C4-2B (cell line): Measurements from ENCODE around the gene PCA3.

Experiments
- H3K27ac ChIP-seq: fragments of 450-650 bp; 2 replicates; pipeline ENCODE4 v1.5.1; 2017
- ZFX ChIP-seq: fragments of 450-650 bp; IDR thresholded peaks from 2 replicates; pipeline ENCODE4 v1.6.1; 2017
- TF ChIP-seq, protein P1 (sequence below): fragments of 450-650 bp; conservative IDR thresholded peaks from 2 replicates; pipeline ENCODE4 v1.5.1; 2017; ENCODE audit warnings: mild to moderate bottlenecking

Gene PCA3

DNA sequence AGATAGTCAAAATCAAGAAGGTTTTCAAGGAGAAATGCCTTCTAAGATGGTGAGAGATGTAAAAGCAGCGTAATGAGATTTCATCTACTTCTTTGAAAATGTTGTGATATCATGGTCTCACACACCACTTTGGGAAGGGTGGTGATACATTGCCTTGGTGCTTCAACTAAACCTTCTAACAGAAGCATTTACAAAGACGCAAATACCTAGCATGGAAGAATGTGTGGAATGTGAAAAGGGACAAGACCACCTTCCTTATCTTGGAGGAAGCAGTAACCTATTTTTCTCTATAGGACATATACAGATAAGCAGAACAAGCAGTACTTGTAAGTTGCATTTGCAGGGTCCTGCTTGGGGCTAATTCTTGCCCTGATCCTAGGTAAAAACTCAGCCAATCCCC is 38.8 kb downstream of the PCA3 start:
- H3K27ac ChIP-seq = peak overlapping the region; percentile 57; the same call in 1 of the 2 replicates
- TF ChIP-seq, protein P1, sequence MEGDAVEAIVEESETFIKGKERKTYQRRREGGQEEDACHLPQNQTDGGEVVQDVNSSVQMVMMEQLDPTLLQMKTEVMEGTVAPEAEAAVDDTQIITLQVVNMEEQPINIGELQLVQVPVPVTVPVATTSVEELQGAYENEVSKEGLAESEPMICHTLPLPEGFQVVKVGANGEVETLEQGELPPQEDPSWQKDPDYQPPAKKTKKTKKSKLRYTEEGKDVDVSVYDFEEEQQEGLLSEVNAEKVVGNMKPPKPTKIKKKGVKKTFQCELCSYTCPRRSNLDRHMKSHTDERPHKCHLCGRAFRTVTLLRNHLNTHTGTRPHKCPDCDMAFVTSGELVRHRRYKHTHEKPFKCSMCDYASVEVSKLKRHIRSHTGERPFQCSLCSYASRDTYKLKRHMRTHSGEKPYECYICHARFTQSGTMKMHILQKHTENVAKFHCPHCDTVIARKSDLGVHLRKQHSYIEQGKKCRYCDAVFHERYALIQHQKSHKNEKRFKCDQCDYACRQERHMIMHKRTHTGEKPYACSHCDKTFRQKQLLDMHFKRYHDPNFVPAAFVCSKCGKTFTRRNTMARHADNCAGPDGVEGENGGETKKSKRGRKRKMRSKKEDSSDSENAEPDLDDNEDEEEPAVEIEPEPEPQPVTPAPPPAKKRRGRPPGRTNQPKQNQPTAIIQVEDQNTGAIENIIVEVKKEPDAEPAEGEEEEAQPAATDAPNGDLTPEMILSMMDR = no peak
- no peak for TF ChIP-seq ZFX

DNA sequence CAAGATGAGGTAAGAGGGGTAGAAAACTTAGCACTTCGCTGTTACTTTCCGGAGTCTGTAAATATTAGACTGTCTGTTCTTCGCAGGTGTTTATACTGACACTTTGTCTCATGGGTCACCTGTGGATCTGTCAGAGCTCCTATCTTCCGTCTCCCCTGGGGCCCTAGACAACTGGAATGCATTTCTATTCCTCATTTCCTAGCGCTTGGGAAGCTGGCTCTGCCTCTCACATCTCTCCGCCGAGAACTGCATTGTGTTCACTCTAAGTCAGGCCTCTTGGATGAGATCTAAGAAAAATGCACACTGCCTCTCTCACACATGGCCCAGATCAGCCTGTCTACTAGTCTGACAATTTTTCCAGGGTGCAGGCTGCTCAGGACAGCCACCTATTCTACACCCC is 39.5 kb downstream of the PCA3 start:
- peak overlapping the region; percentile 57 for H3K27ac ChIP-seq

DNA sequence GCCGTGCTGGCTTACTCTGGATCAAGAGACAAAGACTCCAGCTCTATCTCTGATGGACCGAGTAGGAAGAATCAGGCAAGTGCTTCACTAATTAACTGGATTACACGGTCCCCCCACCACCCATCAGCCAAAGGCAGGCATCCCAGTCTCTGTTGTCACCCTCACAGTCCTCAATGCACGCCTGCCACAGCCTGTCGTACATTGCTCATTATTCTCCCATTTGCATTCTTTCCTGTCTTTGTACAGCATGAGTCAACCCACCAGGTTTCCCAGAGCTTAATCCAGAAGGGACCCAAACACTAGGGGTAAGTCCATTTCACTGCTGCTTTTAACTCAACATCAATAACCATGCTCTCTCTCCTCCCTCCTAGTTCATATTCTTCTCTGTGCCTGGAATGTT is 44.4 kb downstream of the PCA3 start:
- TF ChIP-seq, protein P1 = no peak
- TF ChIP-seq ZFX = no peak

More for the DNA sequence above, 39.5 kb downstream of the PCA3 start:
- TF ChIP-seq ZFX = no peak
- TF ChIP-seq, protein P1 = no peak

DNA sequence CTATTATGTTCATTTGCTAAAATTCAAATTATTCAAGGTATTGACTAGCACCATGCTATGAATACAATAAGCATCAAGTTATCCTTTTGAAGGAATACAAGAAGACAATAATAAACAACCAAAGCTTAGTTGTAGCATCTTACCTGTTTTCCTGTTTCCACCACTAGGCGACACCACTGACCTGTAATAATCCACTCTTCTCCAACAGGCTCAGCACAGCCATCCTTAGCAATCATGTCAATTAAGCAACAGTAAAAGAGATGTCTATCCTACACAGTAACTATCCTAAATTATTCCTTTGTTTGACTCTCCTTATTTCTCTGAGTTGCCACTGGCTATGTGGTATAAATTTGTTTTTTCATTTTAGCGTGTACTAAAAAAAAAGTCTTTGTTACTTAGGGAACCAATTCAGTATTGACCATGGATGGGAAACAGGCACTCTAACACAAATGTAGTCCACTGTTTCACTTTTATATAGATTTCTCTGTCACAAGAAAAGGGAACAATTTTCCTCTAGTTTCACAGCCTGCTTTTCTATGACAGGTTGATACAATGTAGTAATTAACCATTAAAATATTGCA is 46.2 kb downstream of the PCA3 start:
- no peak overlapping the region for H3K27ac ChIP-seq
- TF ChIP-seq, protein P1 = peak; percentile 95
- TF ChIP-seq ZFX = no peak

More for the DNA sequence above, 44.4 kb downstream of the PCA3 start:
- H3K27ac ChIP-seq = peak overlapping the region; percentile 13; the same call in 1 of the 2 replicates

DNA sequence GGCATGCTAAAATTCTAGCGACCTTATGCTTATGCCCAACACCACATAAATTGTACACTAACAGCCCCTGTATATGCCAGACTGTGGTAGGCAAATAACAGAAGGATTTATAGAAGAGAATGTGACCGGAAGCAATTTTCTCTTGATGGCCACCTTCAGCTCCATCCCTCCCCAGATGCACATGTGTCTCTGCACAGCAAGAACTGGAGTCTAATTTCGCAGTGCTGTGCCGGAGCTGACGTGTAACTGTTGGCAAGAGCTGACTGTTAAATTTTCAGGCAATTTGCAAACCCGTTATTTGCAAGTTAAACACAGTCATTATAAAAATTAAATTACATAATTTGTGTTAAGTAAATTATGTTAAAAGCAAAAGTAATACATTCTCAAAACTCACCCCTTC is 48.4 kb downstream of the PCA3 start:
- H3K27ac ChIP-seq = no peak overlapping the region
- no peak for TF ChIP-seq ZFX
- TF ChIP-seq, protein P1 = no peak

DNA sequence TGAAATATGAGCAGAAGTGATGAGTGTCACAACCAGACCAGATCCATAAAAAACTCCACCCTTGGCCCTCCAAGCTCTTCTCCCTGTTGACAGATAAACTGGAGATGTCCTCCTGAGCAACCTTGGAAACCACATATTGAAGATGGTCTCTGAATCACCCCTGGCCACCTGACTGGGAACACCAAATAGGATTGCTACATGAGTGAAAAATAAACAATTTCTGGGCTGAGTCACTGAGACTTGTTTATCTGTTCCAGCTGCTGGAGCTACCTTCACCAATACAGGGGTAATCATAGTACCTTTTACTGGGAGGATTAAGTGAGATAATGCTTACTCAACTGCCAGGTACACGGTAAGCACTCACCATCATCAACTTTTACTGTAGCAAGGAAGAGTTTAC is 53.3 kb downstream of the PCA3 start:
- H3K27ac ChIP-seq = peak overlapping the region; percentile 29; the same call in 1 of the 2 replicates
- TF ChIP-seq, protein P1 = no peak
- TF ChIP-seq ZFX = no peak

DNA sequence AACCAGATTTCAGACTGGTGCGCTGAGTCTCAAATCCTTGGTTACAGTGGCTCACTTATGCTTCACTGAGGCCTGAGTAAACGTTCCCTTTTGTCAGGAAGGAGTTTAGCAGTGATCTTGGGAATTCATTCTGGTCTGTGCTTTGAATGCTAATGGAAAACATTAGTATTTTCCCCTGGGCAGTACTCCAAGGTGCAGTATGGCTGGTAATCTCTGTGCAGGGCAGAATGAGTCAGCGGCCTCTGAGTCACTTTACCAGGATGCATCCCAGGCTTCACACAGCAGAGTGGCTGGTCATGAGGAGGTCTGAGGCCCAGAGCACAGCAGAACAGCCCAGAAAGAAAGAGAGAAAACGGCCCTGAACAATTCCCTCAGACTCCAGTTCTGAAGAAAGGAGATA is 54.0 kb downstream of the PCA3 start:
- peak overlapping the region; percentile 78 for H3K27ac ChIP-seq
- no peak for TF ChIP-seq ZFX
- TF ChIP-seq, protein P1 = no peak
